Medulla oblongata (tissue), 1 donor: Measurements from ENCODE around the gene GRM7.
A peak's percentile ranks its signal among the peaks of the same experiment; 100 is the strongest.

Source experiments
- DNase-seq: peaks from one replicate; pipeline ENCODE4 v3.0.0-alpha.2; 2015; ENCODE audit errors: extremely low spot score

Gene GRM7

DNA sequence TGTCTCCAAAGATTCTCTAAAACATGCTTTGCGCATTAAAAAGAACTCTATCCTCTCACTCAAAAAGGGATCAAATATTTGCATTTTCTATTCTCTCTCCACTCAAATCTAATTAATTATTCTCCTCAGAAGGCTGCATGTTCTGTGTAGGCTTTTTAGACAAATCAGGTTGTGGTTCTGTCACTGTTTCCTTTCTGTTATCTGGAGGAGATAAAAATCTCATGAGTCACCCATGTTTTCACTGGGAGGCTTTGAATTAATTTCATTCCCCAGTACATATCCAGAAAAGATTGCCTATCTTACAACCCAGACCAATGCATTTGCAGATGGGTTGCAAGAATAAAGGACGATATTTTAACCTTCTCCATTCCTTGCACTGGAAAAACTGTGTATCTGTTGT is 446.5 kb downstream of the GRM7 start:
- DNase-seq = no peak

DNA sequence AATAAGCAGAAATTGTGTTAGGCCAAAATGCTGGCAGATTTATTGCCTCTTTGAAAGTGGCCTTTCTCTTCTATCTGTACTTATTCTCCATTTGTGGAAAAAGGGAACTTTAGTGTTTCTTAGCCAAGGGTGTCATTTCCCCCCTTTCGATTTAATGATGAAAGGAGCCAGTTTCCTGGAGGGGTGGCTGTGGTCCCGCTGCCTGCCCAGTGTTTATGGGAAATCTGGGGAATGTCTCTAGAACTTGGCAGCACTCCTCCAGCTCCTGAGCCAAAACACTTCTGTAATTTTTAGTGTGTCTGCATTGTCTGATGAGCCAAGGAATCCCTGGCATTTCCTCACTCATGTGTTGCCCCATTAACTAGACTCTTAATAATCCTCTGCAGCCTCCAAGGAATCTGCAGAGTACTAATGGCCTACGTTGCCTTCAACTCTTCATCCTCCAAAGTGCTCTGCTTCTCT is 448.8 kb downstream of the GRM7 start:
- peak; percentile 66 for DNase-seq

DNA sequence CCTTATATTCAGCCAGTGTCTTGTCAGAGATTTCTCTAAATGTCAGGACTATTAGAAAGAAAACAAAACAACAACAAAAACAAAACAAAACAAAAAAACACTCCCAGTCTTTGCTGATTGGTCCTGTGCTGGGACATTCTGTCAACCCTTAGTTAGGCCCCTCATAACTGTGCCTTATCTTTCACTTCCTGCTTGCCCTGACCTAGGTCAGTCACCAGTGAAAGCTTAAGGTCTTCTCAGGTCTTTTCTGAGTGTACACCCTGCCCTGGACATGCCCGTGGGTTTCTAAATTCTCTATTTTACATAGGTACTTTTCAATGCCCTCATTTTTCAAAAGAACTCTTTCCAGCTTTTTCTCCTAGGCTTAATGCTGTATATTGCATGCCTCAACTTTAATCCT is 454.1 kb downstream of the GRM7 start:
- DNase-seq = no peak

DNA sequence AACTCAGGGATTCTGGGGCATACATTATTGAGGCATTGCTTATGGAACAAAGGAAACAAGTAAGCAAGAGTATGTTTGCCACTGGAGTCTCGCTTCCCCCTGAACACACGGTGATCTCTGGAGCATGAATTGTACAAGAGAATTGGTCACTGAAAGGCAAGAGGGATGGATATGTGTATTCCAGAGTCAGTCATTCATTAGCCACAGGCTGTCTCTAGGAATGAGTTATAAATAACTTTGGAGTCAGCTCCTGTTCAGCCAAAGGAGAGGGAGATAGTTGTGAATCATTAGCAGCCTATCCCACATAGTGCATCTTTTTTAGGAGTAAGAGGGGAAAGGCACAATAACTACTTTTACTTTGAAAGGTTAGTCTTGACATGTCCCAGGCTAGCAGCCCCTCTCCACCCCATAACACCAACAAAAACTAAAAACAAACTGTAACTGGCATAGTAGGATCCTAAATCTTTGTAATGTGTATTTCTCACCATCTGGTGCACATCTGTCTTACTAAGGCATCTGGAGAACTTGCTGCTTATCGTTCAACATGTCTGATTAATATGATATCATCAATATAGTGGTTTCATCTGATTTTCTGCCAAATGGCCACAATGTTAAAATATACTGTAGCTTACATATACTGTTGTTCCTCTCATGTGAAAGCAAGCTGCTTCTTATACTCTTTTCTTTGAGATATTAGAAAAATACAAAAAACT is 462.2 kb downstream of the GRM7 start:
- DNase-seq = no peak

DNA sequence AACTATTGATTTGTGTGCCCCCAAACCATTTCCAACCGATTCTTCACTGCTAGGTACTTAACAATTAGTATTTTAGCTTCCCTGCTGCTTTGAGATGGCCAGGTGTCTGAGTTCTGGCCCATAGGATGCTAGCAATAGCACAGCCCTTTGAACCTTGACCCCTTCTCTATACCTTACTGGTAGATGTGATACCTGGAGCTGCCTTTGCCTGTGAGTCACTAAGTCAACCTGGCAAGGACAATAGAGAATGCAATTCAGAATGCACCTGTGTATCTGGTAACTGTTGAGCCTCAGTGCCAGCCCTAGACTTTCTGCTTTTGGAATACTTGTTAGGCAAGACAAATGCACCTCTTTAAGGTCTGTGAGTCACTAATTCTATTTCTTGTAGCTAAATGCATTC is 467.4 kb downstream of the GRM7 start:
- no peak for DNase-seq

DNA sequence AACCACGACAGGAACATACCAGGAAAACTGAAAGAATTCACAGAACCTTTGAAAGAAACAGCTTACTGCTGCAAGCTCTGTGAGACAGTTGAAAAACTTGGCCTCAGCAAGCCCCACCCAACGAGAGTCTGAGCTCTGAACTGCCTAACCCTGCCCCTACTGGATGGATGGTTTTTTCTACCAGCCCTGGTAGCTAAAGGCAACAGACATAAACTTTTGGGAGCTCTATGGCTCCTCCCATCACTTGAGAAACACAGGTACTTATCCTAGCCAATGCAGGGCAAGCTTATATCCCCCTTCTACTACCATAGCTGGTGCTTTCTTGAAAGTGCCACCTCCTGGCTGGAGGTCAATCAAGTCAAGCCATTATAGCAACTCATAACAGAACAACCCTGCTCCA is 471.8 kb downstream of the GRM7 start:
- DNase-seq = no peak

DNA sequence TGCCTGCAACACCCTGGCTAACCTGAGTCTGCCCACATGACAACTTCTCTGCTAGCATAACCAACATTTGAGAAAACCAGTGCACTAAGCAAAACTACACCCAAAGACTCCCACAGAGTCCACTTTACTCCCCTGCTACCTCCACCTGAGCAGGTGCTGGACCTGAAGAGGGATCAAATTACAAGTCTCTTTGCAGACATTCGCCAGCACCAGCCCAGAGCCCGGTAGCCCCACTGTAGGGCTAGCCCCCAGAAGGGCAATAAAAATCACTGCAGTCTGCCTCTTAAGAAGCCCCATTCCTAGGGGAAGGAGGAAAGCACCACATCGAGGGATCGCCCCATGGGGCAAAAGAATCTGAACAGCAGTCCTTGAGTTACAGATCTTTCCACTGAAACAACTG is 472.2 kb downstream of the GRM7 start:
- no peak for DNase-seq

DNA sequence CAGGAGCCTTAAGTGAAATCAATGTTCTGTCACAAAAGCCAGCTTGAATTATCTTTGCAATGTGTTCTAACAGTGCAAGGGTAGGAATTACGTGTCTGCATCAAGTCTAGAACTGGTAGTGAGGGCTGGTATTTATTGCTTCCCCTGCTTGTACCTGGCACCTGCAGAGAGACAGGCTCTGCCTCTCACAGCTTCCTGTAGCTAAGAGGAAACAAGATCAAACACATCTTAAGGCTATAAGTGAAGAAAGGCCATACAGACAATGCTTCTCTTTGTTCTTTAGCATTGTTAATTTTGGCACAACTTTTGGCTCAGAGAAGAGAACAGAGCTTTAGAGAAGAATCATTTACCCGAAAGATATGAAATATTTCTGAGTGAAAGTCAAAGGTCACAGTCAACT is 479.9 kb downstream of the GRM7 start:
- DNase-seq = no peak

DNA sequence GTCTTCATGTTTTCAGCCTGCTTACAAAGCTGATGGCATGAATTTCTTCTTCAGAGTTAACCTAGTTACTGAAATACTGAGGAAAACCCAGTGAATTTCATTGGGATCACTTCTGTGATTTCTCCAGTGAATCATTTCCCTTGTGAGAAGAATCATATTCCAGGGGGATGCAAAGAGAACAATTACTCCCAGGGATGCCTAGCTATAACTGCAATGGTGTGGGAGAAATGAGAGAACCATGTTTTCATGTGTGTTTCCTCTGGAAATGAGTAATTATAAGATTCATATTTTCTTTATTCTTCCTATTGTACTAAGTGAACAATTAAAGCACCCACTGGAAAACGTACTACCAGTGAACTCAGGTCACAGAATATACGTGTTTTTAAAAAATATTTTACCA is 485.4 kb downstream of the GRM7 start:
- no peak for DNase-seq

DNA sequence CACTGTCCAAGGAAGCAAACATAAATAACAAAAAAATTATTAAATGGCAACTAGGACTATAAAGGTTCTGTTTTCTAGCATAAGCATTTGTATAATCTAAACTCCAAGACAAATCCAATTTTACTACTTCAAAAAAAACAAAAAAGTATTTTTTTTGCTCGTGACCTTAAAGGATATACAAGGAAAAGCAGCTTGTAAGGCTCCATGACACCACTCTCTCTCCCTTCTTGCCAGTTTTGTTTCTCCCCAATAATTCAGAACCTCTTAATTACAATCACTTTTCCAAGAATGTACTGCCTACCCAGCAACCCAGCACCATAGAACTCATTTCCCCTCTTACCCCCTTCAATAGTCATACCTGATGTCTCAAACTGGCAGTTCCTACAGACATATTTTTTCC is 496.2 kb downstream of the GRM7 start:
- DNase-seq = no peak

DNA sequence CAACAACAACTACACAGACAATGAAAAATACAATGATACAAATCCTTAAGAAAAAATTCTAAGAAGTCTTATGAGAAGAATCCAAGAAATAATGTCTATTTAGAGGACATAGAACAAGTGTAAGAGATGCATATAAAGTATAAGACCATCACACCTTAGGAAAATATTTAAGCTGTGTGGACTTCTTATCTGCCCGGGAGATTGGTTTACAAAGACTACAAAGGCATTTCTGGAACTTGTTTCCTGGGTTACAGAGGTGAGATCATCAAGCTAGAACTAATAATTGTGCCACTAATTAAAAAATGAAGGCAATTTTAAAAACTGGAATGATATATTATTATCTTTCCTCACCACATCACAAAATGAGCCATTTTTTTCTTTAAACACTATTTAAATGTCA is 507.1 kb downstream of the GRM7 start:
- no peak for DNase-seq

DNA sequence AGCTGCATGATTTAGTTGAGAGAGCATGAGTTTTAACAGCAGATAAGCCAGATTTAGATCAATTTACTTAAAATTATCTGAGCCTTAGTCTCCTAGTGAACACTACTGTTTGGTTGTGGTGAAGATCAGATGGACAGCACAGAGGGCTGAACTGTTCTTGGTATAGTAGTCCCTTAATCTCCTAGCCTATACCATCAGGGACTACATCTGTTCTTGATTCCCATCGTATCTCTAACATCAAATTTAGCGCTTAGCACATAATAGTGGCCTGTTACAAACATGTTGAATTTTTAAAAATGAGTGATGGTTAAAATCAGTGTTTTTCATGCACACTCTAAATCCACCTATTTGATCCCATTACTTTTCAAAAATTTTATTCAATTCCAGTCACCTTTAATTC is 507.7 kb downstream of the GRM7 start:
- DNase-seq = no peak

DNA sequence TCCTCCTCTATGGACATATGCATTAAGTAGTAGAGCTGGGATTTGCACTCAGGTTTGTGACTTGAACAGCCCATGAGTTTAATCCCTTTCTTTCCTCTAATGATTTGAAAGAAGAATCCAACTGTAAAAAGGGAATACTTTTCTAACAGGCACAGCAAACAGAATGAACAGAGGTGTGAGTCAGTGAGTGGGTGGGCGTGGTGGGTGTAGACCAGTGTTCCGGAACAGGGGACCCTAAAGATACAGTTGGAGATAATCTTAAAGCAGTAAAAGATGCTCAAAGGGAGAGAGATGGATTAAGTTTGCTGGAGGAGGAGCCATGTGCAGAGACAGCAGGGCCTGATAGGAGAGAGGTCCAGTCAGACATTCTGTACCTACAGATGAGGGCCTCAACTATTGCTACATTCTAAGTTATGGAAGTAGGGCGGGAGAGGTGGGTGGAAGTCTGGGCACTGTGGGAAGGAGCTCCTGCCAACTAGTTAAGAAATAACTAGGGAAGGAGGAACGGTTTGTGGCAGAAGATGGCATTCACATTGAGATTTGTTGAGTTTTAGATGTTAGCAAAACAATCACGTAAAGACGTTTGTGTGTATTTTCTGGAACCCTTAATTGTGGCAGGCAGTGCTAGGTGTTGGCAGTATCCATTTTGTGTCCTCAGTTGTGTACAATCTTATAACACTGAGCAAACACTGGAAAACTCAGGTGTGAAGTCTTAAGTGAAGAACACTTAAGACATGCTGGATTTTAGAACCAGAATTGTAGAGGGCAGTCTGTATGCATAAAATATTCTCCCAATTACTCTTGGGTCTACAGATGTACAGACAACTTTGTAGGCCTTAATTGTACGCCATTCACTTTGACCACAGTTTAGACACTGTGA is 511.0 kb downstream of the GRM7 start:
- DNase-seq = no peak

DNA sequence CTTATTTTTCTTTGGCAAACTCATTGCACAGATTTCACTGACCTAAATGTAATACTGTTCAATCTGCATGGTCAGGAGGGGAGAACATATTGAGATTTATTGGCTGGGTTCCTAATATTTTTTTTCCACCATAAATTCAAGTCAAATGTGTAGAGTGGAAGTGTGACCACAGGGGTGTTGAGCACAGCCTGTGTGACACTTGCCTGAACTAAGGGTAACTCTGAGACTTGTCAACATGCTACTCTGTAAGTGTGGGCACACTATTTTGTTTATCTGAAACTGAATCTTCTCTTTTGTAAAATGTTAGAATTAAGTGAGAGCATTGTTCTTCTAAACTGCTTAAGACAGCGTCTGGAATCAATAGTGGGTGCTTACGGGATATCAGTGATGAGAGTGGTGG is 516.2 kb downstream of the GRM7 start:
- no peak for DNase-seq

DNA sequence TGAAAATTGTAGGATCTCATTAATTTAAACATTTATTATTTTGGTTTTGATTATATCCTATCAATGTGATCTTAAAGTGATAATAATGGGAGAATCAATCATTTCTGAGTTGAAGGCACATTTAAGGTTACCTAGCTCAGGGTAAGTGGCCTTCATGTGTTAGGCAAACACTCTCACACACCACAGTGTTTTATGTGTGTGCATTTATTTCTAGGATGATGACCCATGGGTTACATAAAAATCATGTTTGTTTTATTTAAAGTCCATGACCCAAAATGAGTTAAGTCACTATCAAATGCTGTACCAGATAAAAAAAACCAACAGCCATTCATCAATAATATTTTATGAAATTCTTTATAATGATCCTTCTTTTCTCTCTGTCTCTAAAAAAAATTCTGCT is 520.8 kb downstream of the GRM7 start:
- no peak for DNase-seq

DNA sequence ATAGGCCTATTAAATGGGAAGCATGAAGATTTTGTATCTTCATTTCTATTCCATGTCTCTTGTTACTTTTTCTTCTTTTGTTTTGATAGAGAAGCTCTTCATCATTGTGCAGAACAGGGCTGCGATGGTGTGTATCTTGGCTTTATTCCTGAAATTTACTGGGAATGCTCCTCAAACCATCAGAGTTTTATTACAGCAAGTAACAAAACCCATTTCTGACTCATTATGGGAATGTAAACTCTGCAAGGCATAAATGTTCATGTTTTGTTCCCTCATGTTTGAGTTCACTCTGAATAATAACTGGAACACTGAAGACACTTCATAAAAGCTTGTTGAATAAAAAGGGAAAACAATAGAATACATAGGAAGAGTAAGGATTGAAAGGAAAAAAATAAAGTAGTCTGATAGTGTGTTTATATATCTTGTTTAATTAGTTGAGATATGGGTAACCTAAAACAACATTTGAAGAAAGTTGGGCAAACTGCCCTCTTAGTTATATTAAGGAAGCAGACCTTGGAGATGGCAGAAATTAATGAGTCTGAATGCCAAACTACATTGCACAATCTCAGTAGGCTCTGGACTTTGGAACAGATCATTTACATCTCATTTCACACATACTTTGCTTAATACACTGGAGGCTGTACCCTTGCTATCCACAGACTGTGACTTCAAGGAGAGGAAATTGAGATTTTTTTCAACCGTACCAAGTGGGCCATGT is 521.5 kb downstream of the GRM7 start:
- no peak for DNase-seq

DNA sequence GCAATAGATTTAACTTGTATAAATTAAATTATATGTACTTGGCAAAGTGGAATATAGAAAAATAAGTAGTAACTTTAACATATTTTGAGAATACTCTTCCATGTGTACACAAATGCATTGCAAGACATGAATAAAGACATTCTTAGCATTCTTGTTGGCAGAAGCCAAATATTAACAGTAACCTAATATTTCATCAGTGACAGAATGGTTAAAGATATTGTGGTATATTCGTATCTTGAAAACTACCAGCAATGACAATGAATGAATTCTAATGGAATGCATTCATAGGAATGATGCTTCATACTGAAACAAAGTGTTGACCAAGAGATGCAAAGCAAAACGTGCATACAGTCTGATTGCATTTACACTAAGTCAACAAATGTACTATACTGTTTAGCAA is 524.7 kb downstream of the GRM7 start:
- DNase-seq = no peak

DNA sequence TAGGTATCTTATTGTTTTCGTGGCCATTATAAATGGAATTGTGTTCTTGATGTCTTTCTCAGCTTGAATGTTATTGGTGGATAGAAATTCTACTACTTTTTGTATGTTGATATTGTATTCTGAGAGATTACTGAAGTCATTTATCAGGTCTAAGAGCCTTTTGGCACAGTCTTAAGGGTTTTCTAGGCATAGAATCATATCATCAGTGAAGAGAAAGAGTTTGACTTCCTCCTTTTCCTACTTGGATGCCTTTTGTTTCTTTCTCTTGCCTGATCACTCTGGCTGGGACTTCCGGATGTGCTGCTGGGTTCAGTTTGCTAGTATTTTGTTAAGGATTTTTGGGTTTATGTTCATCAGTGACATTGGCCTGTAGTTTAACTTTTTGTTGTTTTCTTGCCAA is 527.1 kb downstream of the GRM7 start:
- DNase-seq = no peak

DNA sequence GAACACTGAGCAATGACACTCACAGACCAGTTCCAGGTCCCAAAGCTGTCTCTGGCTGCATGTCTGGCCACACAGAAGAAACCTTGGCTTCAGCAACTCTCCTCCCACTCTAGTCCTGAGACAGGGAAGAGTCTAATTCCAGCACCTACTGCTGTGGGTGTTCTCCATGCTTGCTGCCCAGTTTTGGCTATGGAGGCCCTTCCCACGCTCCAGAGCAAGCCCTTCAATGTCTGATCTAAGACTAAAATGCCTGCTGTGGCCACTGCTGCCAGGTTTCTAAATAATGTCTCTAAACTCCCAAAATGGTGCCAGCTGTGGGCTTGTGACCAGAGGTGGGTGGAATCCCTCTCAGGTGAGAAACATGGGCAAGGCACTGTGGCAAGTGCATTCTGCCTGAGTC is 531.3 kb downstream of the GRM7 start:
- DNase-seq = no peak

DNA sequence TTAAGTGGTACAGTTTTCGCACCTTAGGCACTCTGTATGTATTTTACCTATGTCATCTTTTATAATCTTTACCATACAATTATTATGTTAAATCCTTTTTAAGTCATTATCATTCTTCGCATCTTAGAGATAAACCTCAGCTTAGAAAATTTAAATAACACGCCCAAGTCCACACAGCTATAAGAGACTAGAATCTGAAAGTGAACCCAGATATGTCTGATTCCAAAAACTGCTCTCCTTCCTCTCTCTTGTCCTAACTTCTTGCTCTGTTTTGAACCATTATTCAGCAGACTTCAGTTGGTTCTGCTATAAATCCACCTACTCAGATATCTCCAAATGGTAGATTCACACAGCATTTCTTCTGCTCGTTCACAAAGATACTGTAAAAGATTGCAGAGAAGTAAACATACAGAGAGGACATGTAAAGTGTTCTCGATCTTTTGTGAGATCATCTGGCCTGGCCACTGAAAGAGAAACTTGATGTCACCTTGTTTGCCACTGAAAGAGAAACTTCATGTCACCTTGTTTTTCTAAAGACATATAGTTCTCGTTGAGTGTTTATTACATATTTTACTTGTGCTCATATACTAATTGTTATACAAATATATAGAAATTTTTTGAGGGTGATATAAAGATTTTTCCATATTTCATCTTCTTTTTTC is 533.2 kb downstream of the GRM7 start:
- DNase-seq = no peak

DNA sequence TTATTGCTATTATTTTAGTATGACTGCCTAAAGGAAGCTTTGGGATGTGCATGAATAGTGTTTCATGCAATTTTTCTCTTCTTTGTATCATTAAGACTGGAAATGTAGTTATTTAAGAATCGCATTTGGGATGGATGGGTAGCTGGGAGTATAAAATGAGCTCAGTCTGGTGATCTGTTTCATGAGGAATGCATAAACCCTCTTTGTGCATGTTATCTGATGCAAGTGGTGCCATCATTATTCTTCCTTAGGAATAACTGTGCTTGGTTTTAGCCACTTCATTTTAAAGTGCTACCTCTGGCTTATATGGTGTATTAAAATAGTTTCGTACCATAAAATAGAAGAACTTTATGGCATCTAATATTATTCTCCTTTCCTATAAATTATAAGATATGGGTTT is 535.6 kb downstream of the GRM7 start:
- DNase-seq = no peak

DNA sequence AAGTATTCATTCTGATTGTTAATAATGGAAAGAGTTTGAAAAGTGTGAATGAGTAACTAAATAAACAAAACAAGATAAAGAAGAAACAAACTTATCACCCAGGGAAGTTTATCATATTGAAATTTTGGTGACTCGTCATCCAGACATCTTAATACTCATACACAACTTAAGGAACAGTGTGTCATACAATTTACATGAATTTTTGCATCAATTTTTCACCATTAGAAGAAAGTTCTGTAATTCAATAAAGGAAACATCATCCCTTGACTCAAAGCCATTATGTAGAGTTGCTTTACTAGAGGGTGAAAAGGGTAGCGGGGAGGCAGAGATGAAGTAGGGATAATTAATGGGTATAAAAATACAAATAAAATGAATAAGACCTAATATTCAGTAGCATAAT is 536.2 kb downstream of the GRM7 start:
- no peak for DNase-seq
